Lower leg skin (tissue), 3 donors: ENCODE data around the gene EBI3.
"Not testable (repeated sequence)": the region's sequence is repeated elsewhere in the genome, so short reads cannot be mapped to it uniquely, and the experiment has no call there.

Source experiments
- POLR2A ChIP-seq, 2 donors: fragments of 450-650 bp; IDR thresholded peaks; one replicate each; pipeline ENCODE4 v1.6.1; 2016 to 2017; ENCODE audit warnings: antibody characterized with exemption in 2 of 2, mild to moderate bottlenecking in 1 of 2, moderate library complexity in 1 of 2
- TF ChIP-seq, protein P1 (sequence below), 3 donors: fragments of 450-650 bp; IDR thresholded peaks; one replicate each; pipeline ENCODE4 v1.5.1; 2016; ENCODE audit warnings: antibody characterized with exemption in 3 of 3, mild to moderate bottlenecking in 3 of 3, moderate library complexity in 2 of 3

DNA sequence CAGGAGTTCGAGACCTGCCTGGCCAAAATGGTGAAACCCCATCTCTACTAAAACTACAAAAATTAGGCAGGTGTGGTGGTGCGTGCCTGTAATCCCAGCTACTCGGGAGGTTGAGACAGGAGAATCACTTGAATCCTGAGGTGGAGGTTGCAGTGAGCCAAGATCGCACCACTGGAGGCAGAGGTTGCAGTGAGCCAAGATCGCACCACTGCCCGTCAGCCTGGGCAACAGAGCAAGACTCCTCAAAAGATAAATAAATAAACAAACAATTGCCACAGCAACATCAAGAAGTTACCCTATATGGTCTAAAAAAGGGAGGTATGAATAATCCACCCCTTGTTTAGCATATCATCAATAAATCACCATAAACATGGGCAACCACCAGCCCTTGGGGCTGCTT lies 16.6 kb downstream of the EBI3 start:
- TF ChIP-seq, protein P1, sequence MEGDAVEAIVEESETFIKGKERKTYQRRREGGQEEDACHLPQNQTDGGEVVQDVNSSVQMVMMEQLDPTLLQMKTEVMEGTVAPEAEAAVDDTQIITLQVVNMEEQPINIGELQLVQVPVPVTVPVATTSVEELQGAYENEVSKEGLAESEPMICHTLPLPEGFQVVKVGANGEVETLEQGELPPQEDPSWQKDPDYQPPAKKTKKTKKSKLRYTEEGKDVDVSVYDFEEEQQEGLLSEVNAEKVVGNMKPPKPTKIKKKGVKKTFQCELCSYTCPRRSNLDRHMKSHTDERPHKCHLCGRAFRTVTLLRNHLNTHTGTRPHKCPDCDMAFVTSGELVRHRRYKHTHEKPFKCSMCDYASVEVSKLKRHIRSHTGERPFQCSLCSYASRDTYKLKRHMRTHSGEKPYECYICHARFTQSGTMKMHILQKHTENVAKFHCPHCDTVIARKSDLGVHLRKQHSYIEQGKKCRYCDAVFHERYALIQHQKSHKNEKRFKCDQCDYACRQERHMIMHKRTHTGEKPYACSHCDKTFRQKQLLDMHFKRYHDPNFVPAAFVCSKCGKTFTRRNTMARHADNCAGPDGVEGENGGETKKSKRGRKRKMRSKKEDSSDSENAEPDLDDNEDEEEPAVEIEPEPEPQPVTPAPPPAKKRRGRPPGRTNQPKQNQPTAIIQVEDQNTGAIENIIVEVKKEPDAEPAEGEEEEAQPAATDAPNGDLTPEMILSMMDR (IDR thresholded peaks at IDR 0.05), result not testable (repeated sequence)
- not testable (repeated sequence) for TF ChIP-seq POLR2A (IDR thresholded peaks at IDR 0.05)
